Measurements from ENCODE around the gene NFIB.

Gene NFIB

GRCh38 chr9:14043483-14043882 lies 270.5 kb downstream of the NFIB start:
- no peak for DNase-seq (ENCODE audit: low spot score)

DNA sequence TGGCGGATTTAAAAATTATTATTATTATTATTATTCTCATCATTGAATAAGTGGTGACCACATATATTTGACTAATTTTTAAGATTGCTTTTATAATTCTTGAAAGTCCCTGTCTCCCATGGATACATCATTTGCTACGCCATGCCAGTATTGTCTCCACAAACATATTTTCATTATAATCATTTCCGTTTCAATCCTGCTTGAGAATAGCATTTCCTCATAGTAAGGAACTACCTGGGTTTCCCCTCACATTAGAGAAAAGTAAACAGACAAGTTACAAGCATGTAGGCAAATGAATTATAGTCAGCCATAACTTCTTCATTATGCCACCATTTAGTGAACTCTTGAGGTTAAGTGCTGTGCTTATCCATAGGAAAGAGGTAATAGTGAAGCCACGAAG lies 276.6 kb downstream of the NFIB start:
- no peak for FAIRE-seq
- no peak for DNase-seq (ENCODE audit: low spot score)

More at GRCh38 chr9:14043483-14043882, 270.5 kb downstream of the NFIB start:
- no peak for FAIRE-seq

- FAIRE-seq, result no peak
- DNase-seq (ENCODE audit: low spot score), result no peak
These were observed 280.9 kb downstream of the NFIB start for GRCh38 chr9:14033067-14033466.

Data from urothelium cell line (cell line).